BE2C (cell line): ENCODE measurements around the gene PDGFB.

Experiments used
- DNase-seq: peaks from one replicate; pipeline ENCODE4 v3.0.0-alpha.2; 2020
- H3K27me3 ChIP-seq: fragments of 250-450 bp; sonication (Bioruptor Pico); 2 replicates; pipeline ENCODE4 v1.5.1; 2020; ENCODE audit warnings: mild to moderate bottlenecking
- H3K36me3 ChIP-seq: fragments of 250-450 bp; sonication (Bioruptor Pico); 2 replicates; pipeline ENCODE4 v1.5.1; 2020; ENCODE audit warnings: mild to moderate bottlenecking
- H3K4me1 ChIP-seq: fragments of 250-450 bp; sonication (Bioruptor Pico); 2 replicates; pipeline ENCODE4 v1.5.1; 2020
- H3K4me3 ChIP-seq: 2 replicates; pipeline ENCODE4 v1.5.1; 2011; ENCODE audit warnings: low read depth, low read length
- H3K9me3 ChIP-seq: fragments of 250-450 bp; sonication (Bioruptor Pico); 2 replicates; pipeline ENCODE4 v1.5.1; 2020
- CTCF ChIP-seq: IDR thresholded peaks from 2 replicates; pipeline ENCODE4 v1.5.1; 2012; ENCODE audit warnings: mild to moderate bottlenecking, low read depth, low read length

Gene PDGFB

GRCh38 chr22:39253435-39254070 lies 8.8 kb upstream of the PDGFB start:
- DNase-seq = peak; percentile 47
- no peaks in the 10 kb centered on the region for H3K36me3 ChIP-seq
- no peaks in the 10 kb centered on the region for H3K27me3 ChIP-seq
- H3K9me3 ChIP-seq = no peaks in the 10 kb centered on the region
- H3K4me1 ChIP-seq = 0 out of 2 replicates have a peak, but pooled peaks cover 3% of the 10 kb centered on the region
- TF ChIP-seq CTCF = no peak
- H3K4me3 ChIP-seq = no peak overlapping the region

GRCh38 chr22:39252461-39253434 lies 8.0 kb upstream of the PDGFB start:
- Histone ChIP-seq H3K27me3 (no peaks in the 10 kb centered on the region), H3K9me3 (no peaks in the 10 kb centered on the region), H3K4me3 (no peak overlapping the region), H3K4me1 (0 out of 2 replicates have a peak, but pooled peaks cover 3% of the 10 kb centered on the region), H3K36me3 (no peaks in the 10 kb centered on the region)
- DNase-seq = no peak
- no peak for TF ChIP-seq CTCF

GRCh38 chr22:39251762-39252460 lies 7.1 kb upstream of the PDGFB start:
- 0 out of 2 replicates have a peak, but pooled peaks cover 3% of the 10 kb centered on the region for H3K4me1 ChIP-seq
- peaks cover 5% of the 10 kb centered on the region for H3K27me3 ChIP-seq
- no peaks in the 10 kb centered on the region for H3K9me3 ChIP-seq
- no peaks in the 10 kb centered on the region for H3K36me3 ChIP-seq
- no peak overlapping the region for H3K4me3 ChIP-seq
- no peak for TF ChIP-seq CTCF
- no peak for DNase-seq

GRCh38 chr22:39250838-39251237 lies 6.1 kb upstream of the PDGFB start:
- Histone ChIP-seq H3K4me3 (no peak overlapping the region), H3K27me3 (peaks cover 16% of the 10 kb centered on the region), H3K36me3 (no peaks in the 10 kb centered on the region), H3K9me3 (no peaks in the 10 kb centered on the region), H3K4me1 (0 out of 2 replicates have a peak, but pooled peaks cover 3% of the 10 kb centered on the region)
- no peak for TF ChIP-seq CTCF
- DNase-seq = no peak

- Histone ChIP-seq H3K4me3 (no peak overlapping the region), H3K36me3 (no peaks in the 10 kb centered on the region), H3K9me3 (no peaks in the 10 kb centered on the region), H3K27me3 (peaks cover 23% of the 10 kb centered on the region), H3K4me1 (0 out of 2 replicates have a peak, but pooled peaks cover 3% of the 10 kb centered on the region)
- no peak for DNase-seq
- no peak for TF ChIP-seq CTCF
Measured at GRCh38 chr22:39250131-39250530, 5.3 kb upstream of the PDGFB start.
